ENCODE data around the gene TENM4.

TENM4 gene

DNA sequence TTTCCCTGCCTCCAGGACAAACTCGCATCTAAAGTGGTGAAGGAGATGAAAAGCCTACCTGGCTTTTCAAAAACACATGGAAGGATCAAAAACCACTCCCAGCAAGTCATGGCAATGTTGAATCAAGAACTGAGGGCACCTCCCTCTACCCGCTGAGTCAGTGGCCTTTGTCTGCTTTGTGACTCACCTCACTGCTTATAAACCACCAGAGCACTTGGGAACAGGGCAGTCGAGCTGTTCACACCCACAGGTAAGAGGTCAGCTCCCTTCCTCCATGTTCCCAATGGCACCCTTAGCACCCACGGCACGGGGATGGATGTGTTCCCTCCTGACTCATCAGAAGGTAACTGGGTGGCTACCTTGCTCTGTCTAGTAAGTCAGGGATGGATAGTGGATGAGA is 21.7 kb downstream of the TENM4 start:
- TF ChIP-seq, protein P1, sequence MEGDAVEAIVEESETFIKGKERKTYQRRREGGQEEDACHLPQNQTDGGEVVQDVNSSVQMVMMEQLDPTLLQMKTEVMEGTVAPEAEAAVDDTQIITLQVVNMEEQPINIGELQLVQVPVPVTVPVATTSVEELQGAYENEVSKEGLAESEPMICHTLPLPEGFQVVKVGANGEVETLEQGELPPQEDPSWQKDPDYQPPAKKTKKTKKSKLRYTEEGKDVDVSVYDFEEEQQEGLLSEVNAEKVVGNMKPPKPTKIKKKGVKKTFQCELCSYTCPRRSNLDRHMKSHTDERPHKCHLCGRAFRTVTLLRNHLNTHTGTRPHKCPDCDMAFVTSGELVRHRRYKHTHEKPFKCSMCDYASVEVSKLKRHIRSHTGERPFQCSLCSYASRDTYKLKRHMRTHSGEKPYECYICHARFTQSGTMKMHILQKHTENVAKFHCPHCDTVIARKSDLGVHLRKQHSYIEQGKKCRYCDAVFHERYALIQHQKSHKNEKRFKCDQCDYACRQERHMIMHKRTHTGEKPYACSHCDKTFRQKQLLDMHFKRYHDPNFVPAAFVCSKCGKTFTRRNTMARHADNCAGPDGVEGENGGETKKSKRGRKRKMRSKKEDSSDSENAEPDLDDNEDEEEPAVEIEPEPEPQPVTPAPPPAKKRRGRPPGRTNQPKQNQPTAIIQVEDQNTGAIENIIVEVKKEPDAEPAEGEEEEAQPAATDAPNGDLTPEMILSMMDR (IDR thresholded peaks at IDR 0.05; ENCODE audit: low read depth, low read length, poor library complexity, severe bottlenecking): no peak
- no peak for TF ChIP-seq EZH2phosphoT487 (IDR thresholded peaks at IDR 0.05; ENCODE audit: borderline replicate concordance, low read length)
- Histone ChIP-seq H3K4me1 (ENCODE audit: control insufficient read depth, low read length) (no peaks in the 10 kb centered on the region), H3K36me3 (ENCODE audit: control insufficient read depth, low read length) (no peaks in the 10 kb centered on the region), H3K27me3 (ENCODE audit: control insufficient read depth, low read length) (no peaks in the 10 kb centered on the region), H3K27ac (ENCODE audit: low read depth, low read length) (no peak overlapping the region), H3K79me2 (ENCODE audit: control insufficient read depth, low read length) (no peaks in the 10 kb centered on the region), H3K9me2 (replicated peaks; ENCODE audit: control insufficient read depth, low read length) (no peaks in the 10 kb centered on the region), H3K9me3 (ENCODE audit: control insufficient read depth, insufficient read depth, low read length) (no peaks in the 10 kb centered on the region), H3F3A (ENCODE audit: control insufficient read depth, insufficient read depth) (no peaks in the 10 kb centered on the region), H3K4me3 (ENCODE audit: low read length) (no peak overlapping the region), H3K4me2 (ENCODE audit: low read length) (no peak overlapping the region), H4K20me1 (ENCODE audit: control insufficient read depth, insufficient read depth, low read depth, low read length) (no peaks in the 10 kb centered on the region)

DNA sequence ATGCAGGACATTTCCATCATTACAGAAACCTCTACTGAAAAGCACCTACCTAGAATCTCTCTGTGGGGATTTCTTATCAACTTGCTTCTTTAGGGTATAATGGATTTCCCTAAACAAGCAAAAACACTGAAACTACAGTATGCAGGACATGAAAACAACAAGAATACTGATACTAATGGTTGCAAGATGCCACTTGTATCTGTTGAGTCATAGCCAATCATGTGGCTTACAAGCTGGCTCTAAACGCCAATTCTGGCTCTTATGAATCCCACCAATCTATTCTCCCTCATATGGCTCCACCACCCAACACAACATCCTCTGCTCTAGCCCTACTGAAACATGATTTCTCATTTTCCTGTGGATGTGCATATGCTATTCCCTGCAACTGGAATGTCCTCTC is 22.6 kb downstream of the TENM4 start:
- no peaks in the 10 kb centered on the region for H3K4me1 ChIP-seq (ENCODE audit: control insufficient read depth, low read length)
- no peak overlapping the region for H3K4me2 ChIP-seq (ENCODE audit: low read length)
- no peaks in the 10 kb centered on the region for H3K27me3 ChIP-seq (ENCODE audit: control insufficient read depth, low read length)
- TF ChIP-seq, protein P1 (IDR thresholded peaks at IDR 0.05; ENCODE audit: low read depth, low read length, poor library complexity, severe bottlenecking): no peak
- no peak for TF ChIP-seq EZH2phosphoT487 (IDR thresholded peaks at IDR 0.05; ENCODE audit: borderline replicate concordance, low read length)
- no peaks in the 10 kb centered on the region for H3K79me2 ChIP-seq (ENCODE audit: control insufficient read depth, low read length)
- no peaks in the 10 kb centered on the region for H4K20me1 ChIP-seq (ENCODE audit: control insufficient read depth, insufficient read depth, low read depth, low read length)
- H3F3A ChIP-seq (ENCODE audit: control insufficient read depth, insufficient read depth): no peaks in the 10 kb centered on the region
- H3K9me2 ChIP-seq (replicated peaks; ENCODE audit: control insufficient read depth, low read length): no peaks in the 10 kb centered on the region
- H3K4me3 ChIP-seq (ENCODE audit: low read length): no peak overlapping the region
- H3K9me3 ChIP-seq (ENCODE audit: control insufficient read depth, insufficient read depth, low read length): no peaks in the 10 kb centered on the region
- no peaks in the 10 kb centered on the region for H3K36me3 ChIP-seq (ENCODE audit: control insufficient read depth, low read length)
- no peak overlapping the region for H3K27ac ChIP-seq (ENCODE audit: low read depth, low read length)

DNA sequence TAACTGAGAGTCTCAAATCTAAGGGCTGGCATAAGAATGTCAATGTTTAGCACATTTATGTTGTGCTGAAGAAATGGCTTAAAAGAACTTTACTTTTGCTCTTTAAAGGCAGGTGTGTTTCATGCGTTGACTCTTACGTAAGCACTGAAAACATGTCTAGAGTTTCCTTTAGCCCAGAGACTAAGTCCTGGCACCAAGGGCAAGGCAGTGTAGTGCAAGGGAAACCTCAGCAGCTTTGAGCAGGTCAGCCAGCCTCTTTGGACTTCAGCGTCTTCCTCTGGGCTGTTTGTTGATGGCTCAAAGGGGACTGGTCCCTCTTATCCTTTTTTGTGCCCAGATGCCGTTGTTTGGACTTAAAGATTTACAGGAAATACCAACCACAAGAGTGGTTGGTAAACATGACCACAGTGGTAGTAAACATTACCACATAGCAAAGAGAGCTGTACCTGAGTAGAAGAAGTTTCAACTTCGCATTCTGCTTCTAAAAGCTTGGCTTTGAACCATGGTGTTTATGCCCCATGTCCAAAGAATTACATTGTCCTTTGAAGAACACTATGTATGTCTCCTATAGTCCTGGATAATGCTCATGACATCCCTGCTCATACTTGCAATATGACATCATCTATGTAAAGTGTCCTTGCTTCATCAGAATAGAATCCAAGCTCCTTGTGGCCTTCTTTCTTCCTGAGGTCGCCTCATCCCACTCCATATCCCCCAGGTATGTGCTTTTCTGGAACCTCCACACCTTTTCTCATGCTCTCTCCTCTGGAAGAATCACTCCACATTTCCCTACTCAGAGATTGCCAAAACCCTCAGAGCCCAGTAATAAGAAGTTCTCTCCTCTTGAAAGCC is 23.5 kb downstream of the TENM4 start:
- no peaks in the 10 kb centered on the region for H3K27me3 ChIP-seq (ENCODE audit: control insufficient read depth, low read length)
- no peaks in the 10 kb centered on the region for H3K36me3 ChIP-seq (ENCODE audit: control insufficient read depth, low read length)
- TF ChIP-seq, protein P1 (IDR thresholded peaks at IDR 0.05; ENCODE audit: low read depth, low read length, poor library complexity, severe bottlenecking): no peak
- no peak for TF ChIP-seq EZH2phosphoT487 (IDR thresholded peaks at IDR 0.05; ENCODE audit: borderline replicate concordance, low read length)
- no peak overlapping the region for H3K27ac ChIP-seq (ENCODE audit: low read depth, low read length)
- no peak overlapping the region for H3K4me2 ChIP-seq (ENCODE audit: low read length)
- no peak overlapping the region for H3K4me3 ChIP-seq (ENCODE audit: low read length)
- H3K79me2 ChIP-seq (ENCODE audit: control insufficient read depth, low read length): no peaks in the 10 kb centered on the region
- no peaks in the 10 kb centered on the region for H3F3A ChIP-seq (ENCODE audit: control insufficient read depth, insufficient read depth)
- H3K9me3 ChIP-seq (ENCODE audit: control insufficient read depth, insufficient read depth, low read length): no peaks in the 10 kb centered on the region
- H3K4me1 ChIP-seq (ENCODE audit: control insufficient read depth, low read length): no peaks in the 10 kb centered on the region
- no peaks in the 10 kb centered on the region for H4K20me1 ChIP-seq (ENCODE audit: control insufficient read depth, insufficient read depth, low read depth, low read length)
- no peaks in the 10 kb centered on the region for H3K9me2 ChIP-seq (replicated peaks; ENCODE audit: control insufficient read depth, low read length)

Measured in DOHH2 (cell line).